PC-3 (cell line): ENCODE measurements around the gene EDRF1. TPM values are rescaled to one million over a fixed set of nuclear protein-coding genes. Genes with fewer than 3 reads are reported as not detected.
A peak's percentile ranks its signal among the peaks of the same experiment; 100 is the strongest.

Experiments used
- ATAC-seq: fragments of 200-7000 bp; cut with Tn5 transposase; 2 replicates; pipeline ENCODE4 v1.9.1; 2020; ENCODE audit warnings: mild to moderate bottlenecking, moderate library complexity
- BruUV-seq: library from RNA; stranded (reverse); fragments of 400-500 nt; replicated peaks from 2 replicates; lab custom pipeline; 2021; lab: Mats Ljungman, UMichigan
- CTCF ChIA-PET: fragments of 300-600 bp; sonication (Branson Sonifier 250); formaldehyde crosslinking; loops from one replicate; lab custom pipeline; 2022; ENCODE audit warnings: antibody characterized with exemption; lab: Charles Lee
- POLR2A ChIA-PET: fragments of 300-600 bp; sonication (Branson Sonifier 250); formaldehyde crosslinking; loops from one replicate; lab custom pipeline; 2022; ENCODE audit warnings: antibody characterized with exemption; ENCODE audit not compliant: unreplicated experiment; lab: Charles Lee
- DNase-seq: peaks from one replicate; pipeline ENCODE4 v3.0.0-alpha.2; 2015
- H2AFZ ChIP-seq: fragments of 300-600 bp; sonication (generic); 2 replicates; pipeline ENCODE4 v1.6.0; 2016; ENCODE audit warnings: antibody characterized with exemption, low read length
- H3F3A ChIP-seq: fragments of 300-600 bp; sonication (generic); one replicate; pipeline ENCODE4 v1.6.0; 2017; ENCODE audit warnings: antibody characterized with exemption, low read length, control low read depth, mild to moderate bottlenecking; ENCODE audit not compliant: unreplicated experiment
- H3K27ac ChIP-seq: fragments of 300-600 bp; sonication (generic); 2 replicates; pipeline ENCODE4 v1.5.1; 2016; ENCODE audit warnings: mild to moderate bottlenecking, low read length
- H3K27me3 ChIP-seq: fragments of 300-600 bp; sonication (generic); 2 replicates; pipeline ENCODE4 v1.6.1; 2016; ENCODE audit warnings: low read length, mixed read lengths
- H3K36me3 ChIP-seq: fragments of 300-600 bp; sonication (generic); 2 replicates; pipeline ENCODE4 v1.6.1; 2016; ENCODE audit warnings: low read depth, mixed run types, low read length, mixed read lengths
- H3K4me1 ChIP-seq: fragments of 300-600 bp; sonication (generic); 2 replicates; pipeline ENCODE4 v1.5.1; 2016; ENCODE audit warnings: low read length; ENCODE audit not compliant: insufficient read depth
- H3K4me2 ChIP-seq: fragments of 300-600 bp; sonication (generic); 2 replicates; pipeline ENCODE4 v1.6.0; 2016; ENCODE audit warnings: low read length
- H3K4me3 ChIP-seq: fragments of 300-600 bp; sonication (generic); 2 replicates; pipeline ENCODE4 v1.5.1; 2016; ENCODE audit warnings: mild to moderate bottlenecking, low read length, mixed read lengths
- H3K79me2 ChIP-seq: fragments of 300-600 bp; sonication (generic); 2 replicates; pipeline ENCODE4 v1.6.1; 2017; ENCODE audit warnings: low read length, mixed read lengths
- H3K9ac ChIP-seq: fragments of 300-600 bp; sonication (generic); 2 replicates; pipeline ENCODE4 v1.6.0; 2016; ENCODE audit warnings: mild to moderate bottlenecking, low read length
- H3K9me2 ChIP-seq: fragments of 300-600 bp; sonication (generic); replicated peaks from 2 replicates; pipeline ENCODE4 v1.6.1; 2016; ENCODE audit warnings: mixed run types, low read length, mixed read lengths
- H3K9me3 ChIP-seq: fragments of 300-600 bp; sonication (generic); 2 replicates; pipeline ENCODE4 v1.6.1; 2016; ENCODE audit warnings: low read length, mixed read lengths
- H4K20me1 ChIP-seq: fragments of 300-600 bp; sonication (generic); 2 replicates; pipeline ENCODE4 v1.6.1; 2016; ENCODE audit warnings: low read length, mixed read lengths
- CTCF ChIP-seq: fragments of 300-600 bp; sonication (generic); conservative IDR thresholded peaks from 2 replicates; pipeline ENCODE4 v1.5.1; 2017; ENCODE audit warnings: antibody characterized with exemption, low read depth, mild to moderate bottlenecking, low read length
- EZH2 ChIP-seq: fragments of 300-600 bp; sonication (generic); IDR thresholded peaks from one replicate; pipeline ENCODE4 v1.6.1; 2017; ENCODE audit warnings: antibody characterized with exemption, mild to moderate bottlenecking, low read length; ENCODE audit not compliant: unreplicated experiment
- EZH2phosphoT487 ChIP-seq: fragments of 300-600 bp; sonication (generic); IDR thresholded peaks from 2 replicates; pipeline ENCODE4 v1.6.1; 2018; ENCODE audit warnings: mild to moderate bottlenecking, antibody characterized with exemption, low read length, borderline replicate concordance
- intact Hi-C: fragments of 100-400 bp; cut with micrococcal nuclease; formaldehyde crosslinking; loops from 2 replicates; pipeline ENCODE4 v1.9.0; 2023
- total RNA-seq: library from RNA; depleted of rRNA; stranded (reverse); fragments of >200 nt; gene quantifications from 2 replicates; pipeline ENCODE4 v1.2.3, GENCODE V29; 2014

The EDRF1 gene
- total RNA-seq, 1 experiment from 2014 or later, result 17.7 TPM

GRCh38 chr10:125785791-125786190, 66.3 kb downstream of the EDRF1 start:
- no peaks in the 10 kb centered on the region for H4K20me1 ChIP-seq
- no peaks in the 10 kb centered on the region for H3K9me2 ChIP-seq
- intact Hi-C loops, result no loop called here
- H3K4me2 ChIP-seq, result no peak overlapping the region
- BruUV-seq, result no TSS peak
- ChIA-PET POLR2A (no interaction called here), CTCF (no interaction called here)
- H3K27ac ChIP-seq, result no peak overlapping the region
- no peaks in the 10 kb centered on the region for H3K27me3 ChIP-seq
- ATAC-seq (no peak), DNase-seq (no peak)
- TF ChIP-seq EZH2 (no peak), CTCF (no peak), EZH2phosphoT487 (no peak)
- H3K4me3 ChIP-seq, result no peak overlapping the region
- no peak overlapping the region for H3K9ac ChIP-seq
- no peak overlapping the region for H2AFZ ChIP-seq
- H3K79me2 ChIP-seq, result no peaks in the 10 kb centered on the region
- H3K9me3 ChIP-seq, result no peaks in the 10 kb centered on the region
- no peaks in the 10 kb centered on the region for H3F3A ChIP-seq
- H3K36me3 ChIP-seq, result no peaks in the 10 kb centered on the region; the same call in 1 of the 2 replicates
- no peaks in the 10 kb centered on the region for H3K4me1 ChIP-seq

- no peaks in the 10 kb centered on the region for H3K4me1 ChIP-seq
- TF ChIP-seq CTCF, result no peak
- TF ChIP-seq EZH2, result no peak
- no peak for TF ChIP-seq EZH2phosphoT487
- no peaks in the 10 kb centered on the region for H3K9me2 ChIP-seq
- no peaks in the 10 kb centered on the region for H3K79me2 ChIP-seq
- no peak overlapping the region for H3K9ac ChIP-seq
- no peak overlapping the region for H3K4me2 ChIP-seq
- H3K36me3 ChIP-seq, result no peaks in the 10 kb centered on the region; the same call in 1 of the 2 replicates
- no peaks in the 10 kb centered on the region for H3K9me3 ChIP-seq
- no peak overlapping the region for H3K4me3 ChIP-seq
- CTCF ChIA-PET, result no interaction called here
- no TSS peak for BruUV-seq
- DNase-seq (peak; percentile 4), ATAC-seq (peak; percentile 45; the same call in 1 of the 2 replicates)
- POLR2A ChIA-PET, result interaction anchor here (0.7 kb wide), 1 partner anchor 33 kb away, joined by 5 read pairs; no protein-coding TSS in a partner anchor
- no peak overlapping the region for H2AFZ ChIP-seq
- H4K20me1 ChIP-seq, result no peaks in the 10 kb centered on the region
- intact Hi-C loops, result no loop called here
- H3K27ac ChIP-seq, result no peak overlapping the region
- no peaks in the 10 kb centered on the region for H3K27me3 ChIP-seq
- H3F3A ChIP-seq, result no peaks in the 10 kb centered on the region
These were observed 68.9 kb downstream of the EDRF1 start for GRCh38 chr10:125788156-125789034.
